ENCODE data around the gene FSIP1. TPM values are rescaled to one million over a fixed set of nuclear protein-coding genes. Genes with fewer than 3 reads are reported as not detected.

Gene FSIP1
- total RNA-seq, 4 donors from 2014 or later: 1.9 to 8.6 (median 5.6) TPM; not detected in 1

DNA sequence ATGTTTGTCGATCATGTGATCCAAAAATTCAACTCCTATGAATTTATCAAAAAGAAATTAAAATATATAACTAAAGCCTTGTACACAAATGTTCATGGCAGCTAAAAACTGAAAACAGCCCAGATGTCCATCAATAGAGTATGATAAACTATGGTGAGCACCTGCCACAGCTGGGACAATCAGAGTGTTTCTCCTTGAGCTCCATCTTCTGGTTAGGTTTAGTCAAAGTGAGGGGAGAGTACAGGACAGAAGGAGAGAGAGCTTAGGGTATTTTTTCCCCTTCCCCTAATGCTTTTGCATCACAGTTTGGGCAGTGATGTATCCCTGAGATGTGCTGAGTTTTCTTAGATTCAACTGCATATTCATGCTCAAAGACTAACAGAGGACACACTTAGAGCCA is 65.5 kb downstream of the FSIP1 start:
- in situ Hi-C loops (cut with MboI; ENCODE audit: low pct_ligation_motif_present in 1 of 4, low pct_unique_long_range_greater_than_20kb in 1 of 4, low sequenced_read_pairs in 3 of 4) (no loop called here), intact Hi-C loops (cut with DNase I; ENCODE audit: low total_unique reads) (no loop called here)
- WGBS, 2 donors (ENCODE audit: low coverage in 1 of 2): 96 to 100% methylated on average over 1 of the region's 1 CpG
- H3K4me1 ChIP-seq: no peaks in the 10 kb centered on the region
- no peaks in the 10 kb centered on the region for H3K27me3 ChIP-seq
- DNase-seq: no peak
- no peak overlapping the region for H3K27ac ChIP-seq
- no peaks in the 10 kb centered on the region for H3K9me3 ChIP-seq
- H3K4me3 ChIP-seq: no peak overlapping the region
- TF ChIP-seq POLR2A (IDR thresholded peaks at IDR 0.05): no peak
- no peak for TF ChIP-seq POLR2AphosphoS5 (IDR thresholded peaks at IDR 0.05)
- TF ChIP-seq CTCF (IDR thresholded peaks at IDR 0.05): no peak
- TF ChIP-seq EP300 (IDR thresholded peaks at IDR 0.05; ENCODE audit: low read depth): no peak
- H3K36me3 ChIP-seq: no peaks in the 10 kb centered on the region

DNA sequence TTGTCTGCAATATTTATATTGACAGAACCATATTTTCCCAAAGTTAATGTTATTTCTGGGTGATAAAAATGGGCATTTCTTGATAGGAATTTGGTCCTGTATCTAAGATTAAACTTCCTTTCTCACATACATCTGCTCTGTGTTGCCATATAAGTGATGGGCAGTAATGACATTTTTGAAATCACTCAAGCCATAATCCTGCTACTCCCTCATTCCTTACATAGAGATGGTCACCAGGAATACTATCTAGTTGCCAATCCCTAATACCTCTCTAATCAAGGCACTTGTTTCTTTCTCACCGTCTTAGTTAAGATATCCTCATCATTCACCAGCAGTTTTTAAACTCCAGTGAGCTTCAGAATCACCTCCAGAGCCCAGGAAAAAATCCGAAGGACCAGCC is 68.4 kb downstream of the FSIP1 start:
- intact Hi-C loops (cut with DNase I; ENCODE audit: low total_unique reads): no loop called here

DNA sequence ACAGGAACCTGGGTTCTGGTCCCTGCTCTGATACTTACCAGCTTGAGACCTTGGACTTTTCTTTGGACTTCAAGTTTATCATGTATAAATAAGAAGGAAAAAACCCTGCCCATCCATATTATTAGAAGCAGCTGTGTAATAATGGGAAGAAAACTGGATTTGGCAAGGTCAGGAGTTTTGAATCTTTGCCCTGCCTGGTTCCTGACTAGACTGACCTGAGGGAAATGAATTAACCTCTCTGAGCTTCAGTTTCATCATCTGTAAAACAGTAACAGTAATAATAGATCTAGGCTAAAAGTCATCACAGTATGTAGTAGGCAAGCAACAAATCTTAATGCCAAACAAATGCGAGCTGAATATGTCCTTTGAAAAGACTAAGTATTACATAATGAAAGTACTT is 68.8 kb downstream of the FSIP1 start:
- Histone ChIP-seq H3K4me3 (no peak overlapping the region), H3K27me3 (no peaks in the 10 kb centered on the region), H3K27ac (no peak overlapping the region), H3K36me3 (no peaks in the 10 kb centered on the region), H3K4me1 (no peaks in the 10 kb centered on the region), H3K9me3 (no peaks in the 10 kb centered on the region)
- DNase-seq: no peak
- intact Hi-C loops (cut with DNase I; ENCODE audit: low total_unique reads): no loop called here
- WGBS, 2 donors (ENCODE audit: low coverage in 1 of 2): 80 to 83% methylated on average over 1 of the region's 1 CpG
- TF ChIP-seq EP300 (IDR thresholded peaks at IDR 0.05; ENCODE audit: low read depth) (no peak), CTCF (IDR thresholded peaks at IDR 0.05) (no peak)
- in situ Hi-C loops (cut with MboI; ENCODE audit: low pct_ligation_motif_present in 1 of 4, low pct_unique_long_range_greater_than_20kb in 1 of 4, low sequenced_read_pairs in 3 of 4): no loop called here

More for the DNA sequence above, 68.4 kb downstream of the FSIP1 start:
- H3K4me1 ChIP-seq: no peaks in the 10 kb centered on the region
- H3K4me3 ChIP-seq: no peak overlapping the region
- H3K27ac ChIP-seq: no peak overlapping the region
- DNase-seq: no peak
- in situ Hi-C loops (cut with MboI; ENCODE audit: low pct_ligation_motif_present in 1 of 4, low pct_unique_long_range_greater_than_20kb in 1 of 4, low sequenced_read_pairs in 3 of 4): no loop called here
- no peaks in the 10 kb centered on the region for H3K27me3 ChIP-seq
- H3K36me3 ChIP-seq: no peaks in the 10 kb centered on the region
- WGBS, 2 donors (ENCODE audit: low coverage in 1 of 2): 80 to 84% methylated on average over 1 to 2 of the region's 2 CpGs
- no peaks in the 10 kb centered on the region for H3K9me3 ChIP-seq
- no peak for TF ChIP-seq CTCF (IDR thresholded peaks at IDR 0.05)
- no peak for TF ChIP-seq EP300 (IDR thresholded peaks at IDR 0.05; ENCODE audit: low read depth)
- no peak for TF ChIP-seq POLR2A (IDR thresholded peaks at IDR 0.05)
- no peak for TF ChIP-seq POLR2AphosphoS5 (IDR thresholded peaks at IDR 0.05)

- DNase-seq: no peak
- TF ChIP-seq POLR2AphosphoS5 (IDR thresholded peaks at IDR 0.05): no peak
- no peak for TF ChIP-seq EP300 (IDR thresholded peaks at IDR 0.05; ENCODE audit: low read depth)
- TF ChIP-seq CTCF (IDR thresholded peaks at IDR 0.05): no peak
- no peak for TF ChIP-seq POLR2A (IDR thresholded peaks at IDR 0.05)
- H3K27me3 ChIP-seq: no peaks in the 10 kb centered on the region
- no peak overlapping the region for H3K27ac ChIP-seq
- in situ Hi-C loops (cut with MboI; ENCODE audit: low pct_ligation_motif_present in 1 of 4, low pct_unique_long_range_greater_than_20kb in 1 of 4, low sequenced_read_pairs in 3 of 4): no loop called here
- no peak overlapping the region for H3K4me3 ChIP-seq
- 45 to 50% methylated on average over 2 of the region's 2 CpGs for WGBS, 2 donors (ENCODE audit: low coverage in 1 of 2)
- intact Hi-C loops (cut with DNase I; ENCODE audit: low total_unique reads): no loop called here
- no peaks in the 10 kb centered on the region for H3K36me3 ChIP-seq
- no peaks in the 10 kb centered on the region for H3K9me3 ChIP-seq
- no peaks in the 10 kb centered on the region for H3K4me1 ChIP-seq
Observed at GRCh38 chr15:39710681-39711080, 72.0 kb downstream of the FSIP1 start.
